ENCODE results near the gene TMEM132A. TPM values are rescaled to one million over a fixed set of nuclear protein-coding genes. Genes with fewer than 3 reads are reported as not detected.

Gene TMEM132A
- polyA plus RNA-seq, 1 of the 3 experiments (the other 2 are of a cell fraction): 66.9 TPM

GRCh38 chr11:60934790-60935605 is 10.7 kb downstream of the TMEM132A start:
- TF ChIP-seq USF1 (IDR thresholded peaks at IDR 0.05; ENCODE audit: borderline replicate concordance, low read depth): no peak
- no peak for TF ChIP-seq USF2 (IDR thresholded peaks at IDR 0.05; ENCODE audit: borderline replicate concordance, low read depth, low read length)
- TF ChIP-seq FOXJ3 (CRISPR knock-in tag; IDR thresholded peaks at IDR 0.05): no peak
- TF ChIP-seq YY1 (IDR thresholded peaks at IDR 0.05; ENCODE audit: low read depth): no peak
- no peak for TF ChIP-seq ELF1 (IDR thresholded peaks at IDR 0.05)
- no peak for TF ChIP-seq NRF1 (IDR thresholded peaks at IDR 0.05; ENCODE audit: low read depth, low read length)
- no peak for TF ChIP-seq EP300 (IDR thresholded peaks at IDR 0.05; ENCODE audit: borderline replicate concordance in 1 of 2, low read depth in 1 of 2, low read length in 1 of 2)
- no peak for TF ChIP-seq CTCF (IDR thresholded peaks at IDR 0.05)
- TF ChIP-seq SMC3 (IDR thresholded peaks at IDR 0.05; ENCODE audit: low read depth, low read length): no peak
- Histone ChIP-seq H3K9ac (no peak overlapping the region), H3K9me2 (no peaks in the 10 kb centered on the region), H4K20me1 (ENCODE audit: insufficient read depth) (no peaks in the 10 kb centered on the region), H3K4me1 (ENCODE audit: control insufficient read depth in 1 of 2, insufficient read depth in 2 of 2, low read depth in 1 of 2, low read length in 1 of 2) (peaks cover 0 to 2% of the 10 kb centered on the region in 2 experiments; a peak in 1 of 4 replicates), H3F3A (replicated peaks; ENCODE audit: insufficient read depth) (no peaks in the 10 kb centered on the region), H3K79me2 (ENCODE audit: insufficient read depth) (no peaks in the 10 kb centered on the region), H2AFZ (ENCODE audit: low read depth) (no peak overlapping the region), H3K27ac (ENCODE audit: low read depth in 2 of 2, low read length in 1 of 2) (no peak overlapping the region), H3K36me3 (replicated peaks in 1 of 2; ENCODE audit: control insufficient read depth in 1 of 2, insufficient read depth in 2 of 2, low read length in 1 of 2) (peaks cover 0 to 35% of the 10 kb centered on the region in 2 experiments), H3K4me3 (ENCODE audit: low read depth in 2 of 2, low read length in 1 of 2) (no peak overlapping the region), H3K9me3 (no peaks in the 10 kb centered on the region), H3K27me3 (ENCODE audit: insufficient read depth) (no peaks in the 10 kb centered on the region), H3K4me2 (no peak overlapping the region)
- CTCF ChIA-PET: interaction anchor here (0.9 to 1.8 kb wide), 2 partner anchors 104 to 252 kb away, joined by 3 to 7 read pairs; no protein-coding TSS in a partner anchor
- DNase-seq: no peak
- POLR2A ChIA-PET: no interaction called here
- 87% methylated on average over 13 of the region's 21 CpGs for WGBS (ENCODE audit: low lambda C conversion rate)

GRCh38 chr11:60935676-60936442 is 11.6 kb downstream of the TMEM132A start:
- no peak overlapping the region for H2AFZ ChIP-seq (ENCODE audit: low read depth)
- H3K27ac ChIP-seq (ENCODE audit: low read depth in 2 of 2, low read length in 1 of 2): no peak overlapping the region
- ChIA-PET POLR2A (no interaction called here), CTCF (interaction anchor here (0.9 to 1.7 kb wide), 2 partner anchors 20 to 105 kb away, joined by 3 to 5 read pairs; no protein-coding TSS in a partner anchor)
- no peak overlapping the region for H3K4me2 ChIP-seq
- H3K27me3 ChIP-seq (ENCODE audit: insufficient read depth): no peaks in the 10 kb centered on the region
- no peaks in the 10 kb centered on the region for H3K9me2 ChIP-seq
- no peaks in the 10 kb centered on the region for H4K20me1 ChIP-seq (ENCODE audit: insufficient read depth)
- peaks cover 0 to 29% of the 10 kb centered on the region in 2 experiments for H3K36me3 ChIP-seq (replicated peaks in 1 of 2; ENCODE audit: control insufficient read depth in 1 of 2, insufficient read depth in 2 of 2, low read length in 1 of 2)
- H3K79me2 ChIP-seq (ENCODE audit: insufficient read depth): no peaks in the 10 kb centered on the region
- WGBS (ENCODE audit: low lambda C conversion rate): 89% methylated on average over 11 of the region's 27 CpGs
- TF ChIP-seq EZH2phosphoT487 (IDR thresholded peaks at IDR 0.05; ENCODE audit: borderline replicate concordance, low read depth): no peak
- no peak for TF ChIP-seq USF1 (IDR thresholded peaks at IDR 0.05; ENCODE audit: borderline replicate concordance, low read depth)
- no peak for TF ChIP-seq ZBTB33 (IDR thresholded peaks at IDR 0.05; ENCODE audit: borderline replicate concordance, low read depth)
- TF ChIP-seq ELF1 (IDR thresholded peaks at IDR 0.05): no peak
- TF ChIP-seq RAD21 (IDR thresholded peaks at IDR 0.05; ENCODE audit: low read length): no peak
- no peak for TF ChIP-seq PBX3 (IDR thresholded peaks at IDR 0.05)
- peaks cover 0 to 2% of the 10 kb centered on the region in 2 experiments; a peak in 1 of 4 replicates for H3K4me1 ChIP-seq (ENCODE audit: control insufficient read depth in 1 of 2, insufficient read depth in 2 of 2, low read depth in 1 of 2, low read length in 1 of 2)
- H3F3A ChIP-seq (replicated peaks; ENCODE audit: insufficient read depth): no peaks in the 10 kb centered on the region
- no peaks in the 10 kb centered on the region for H3K9me3 ChIP-seq
- no peak overlapping the region for H3K9ac ChIP-seq
- no peak for DNase-seq
- H3K4me3 ChIP-seq (ENCODE audit: low read depth in 2 of 2, low read length in 1 of 2): no peak overlapping the region
